ENCODE measurements around the gene CYP2C18.
"Not testable (repeated sequence)": the region's sequence is repeated elsewhere in the genome, so short reads cannot be mapped to it uniquely, and the experiment has no call there.

Gene CYP2C18

DNA sequence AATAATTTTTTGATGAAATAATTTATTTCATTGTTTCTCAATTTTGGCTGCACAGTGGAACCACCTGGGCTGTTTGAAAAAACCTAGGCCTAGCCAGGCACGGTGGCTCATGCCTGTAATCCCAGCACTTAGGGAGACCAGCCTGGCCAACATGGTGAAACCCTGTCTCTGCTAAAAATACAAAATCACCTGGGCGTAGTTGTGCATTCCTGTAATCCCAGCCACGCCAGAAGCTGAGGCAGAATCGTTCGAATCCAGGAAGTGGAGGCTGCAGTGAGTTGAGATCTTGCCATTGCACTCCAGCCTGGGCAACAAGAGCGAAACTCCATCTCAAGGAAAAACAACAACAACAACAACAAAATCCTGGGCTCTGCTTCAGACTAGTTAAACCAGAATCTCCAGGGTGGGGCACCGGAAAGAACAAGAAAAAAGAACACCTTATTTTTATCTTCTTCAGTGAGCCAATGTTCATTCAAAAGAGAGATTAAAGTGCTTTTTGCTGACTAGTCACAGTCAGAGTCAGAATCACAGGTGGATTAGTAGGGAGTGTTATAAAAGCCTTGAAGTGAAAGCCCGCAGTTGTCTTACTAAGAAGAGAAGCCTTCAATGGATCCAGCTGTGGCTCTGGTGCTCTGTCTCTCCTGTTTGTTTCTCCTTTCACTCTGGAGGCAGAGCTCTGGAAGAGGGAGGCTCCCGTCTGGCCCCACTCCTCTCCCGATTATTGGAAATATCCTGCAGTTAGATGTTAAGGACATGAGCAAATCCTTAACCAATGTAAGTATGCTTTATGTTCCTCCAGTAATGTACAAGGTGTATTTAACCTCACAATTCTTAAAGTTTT lies at the start of gene CYP2C18:
Gene CYP2C18 (plus strand): TSS at position 516 of the 841 bp plus-strand sequence. CDS start 91 bp downstream, at position 607.
- DNase-seq, result no peak

DNA sequence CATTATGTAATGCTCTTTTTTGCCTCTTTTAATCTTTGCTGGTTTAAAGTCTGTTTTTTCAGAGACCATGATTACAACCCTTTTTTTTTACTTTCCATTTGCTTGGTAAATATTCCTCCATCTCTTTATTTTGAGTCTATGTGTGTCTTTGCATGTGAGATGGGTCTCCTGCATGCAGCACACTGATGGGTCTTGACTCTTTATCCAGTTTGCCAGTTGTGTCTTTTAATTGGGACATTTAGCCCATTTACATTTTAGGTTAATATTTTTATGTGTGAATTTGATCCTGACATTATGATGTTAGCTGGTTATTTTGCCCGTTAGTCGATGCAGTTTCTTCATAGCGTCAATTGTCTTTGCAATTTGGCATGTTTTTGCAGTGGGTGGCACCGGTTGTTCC lies 45.4 kb upstream of the CYP2C18 start:
- DNase-seq, result not testable (repeated sequence)

DNA sequence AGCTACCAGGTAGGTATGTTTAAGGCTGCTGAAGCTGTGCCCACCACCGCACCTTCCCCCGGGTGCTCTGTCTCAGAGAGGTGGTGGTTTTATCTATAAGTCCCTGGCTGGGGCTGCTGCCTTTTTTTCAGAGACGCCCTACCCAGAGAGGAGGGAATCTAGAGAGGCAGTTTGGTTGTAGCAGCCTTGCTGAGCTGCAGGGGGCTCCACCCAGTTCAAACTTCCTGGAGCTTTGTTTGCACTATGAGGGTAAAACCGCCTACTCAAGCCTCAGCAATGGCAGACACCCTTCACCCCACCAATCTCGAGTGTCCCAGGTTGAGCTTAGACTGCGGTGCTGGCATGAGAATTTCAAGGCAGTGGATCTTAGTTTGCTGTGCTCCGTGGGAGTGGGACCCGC lies 43.6 kb upstream of the CYP2C18 start:
- no peak for DNase-seq

DNA sequence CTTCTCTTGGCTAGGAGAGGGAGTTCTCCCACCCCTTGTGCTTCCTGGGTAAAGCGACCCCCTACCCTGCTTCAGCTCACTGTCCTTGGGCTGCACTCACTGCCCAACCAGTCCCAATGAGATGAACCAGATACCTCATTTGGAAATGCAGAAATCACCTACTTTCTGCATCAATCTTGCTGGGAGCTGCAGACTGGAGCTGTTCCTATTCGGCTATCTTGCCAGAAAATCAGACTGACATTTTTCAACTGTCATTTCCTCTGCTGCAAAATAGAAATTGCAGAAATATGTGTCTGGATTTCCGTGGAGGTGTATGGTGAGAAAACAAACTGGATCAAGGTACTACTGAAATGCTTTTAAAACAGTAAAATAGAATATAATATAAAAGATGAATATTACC lies 43.0 kb upstream of the CYP2C18 start:
- DNase-seq, result no peak

DNA sequence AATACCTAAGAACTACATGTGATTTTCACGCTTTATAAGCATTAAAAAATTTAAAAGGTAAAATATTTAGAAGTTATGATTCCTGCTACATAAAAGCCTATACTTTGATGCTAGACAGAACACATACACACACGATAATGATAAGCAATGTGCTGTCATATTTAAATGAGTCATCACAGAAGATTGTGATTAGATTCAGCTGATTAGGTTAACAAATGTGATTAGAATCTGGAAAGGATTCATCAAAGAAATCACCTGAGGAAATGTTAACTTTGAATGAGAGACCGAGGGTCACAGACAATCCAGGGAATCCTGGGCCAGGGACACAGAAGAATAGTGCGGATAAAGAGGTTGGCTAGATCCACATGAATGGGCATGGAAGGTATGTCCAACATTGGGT lies 42.0 kb upstream of the CYP2C18 start:
- no peak for DNase-seq

DNA sequence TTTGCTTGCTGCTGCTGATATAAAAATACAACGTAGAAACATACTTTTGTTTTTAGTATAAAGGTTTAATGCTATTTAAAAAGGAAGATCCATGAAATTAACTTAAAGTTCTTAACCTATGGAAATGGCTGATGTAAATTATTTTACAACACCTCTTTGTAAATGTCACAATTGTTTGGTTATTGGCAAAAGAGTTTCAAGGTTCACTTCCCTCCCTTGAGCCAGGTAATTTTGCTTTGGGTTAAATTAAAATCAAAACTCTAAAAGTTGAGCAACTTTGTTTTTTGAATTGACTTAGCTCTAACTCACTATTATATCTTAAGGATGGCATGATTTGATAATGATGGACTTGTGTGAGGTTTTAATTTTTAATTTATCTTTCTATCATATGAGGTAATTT lies 39.2 kb upstream of the CYP2C18 start:
- DNase-seq, result no peak

DNA sequence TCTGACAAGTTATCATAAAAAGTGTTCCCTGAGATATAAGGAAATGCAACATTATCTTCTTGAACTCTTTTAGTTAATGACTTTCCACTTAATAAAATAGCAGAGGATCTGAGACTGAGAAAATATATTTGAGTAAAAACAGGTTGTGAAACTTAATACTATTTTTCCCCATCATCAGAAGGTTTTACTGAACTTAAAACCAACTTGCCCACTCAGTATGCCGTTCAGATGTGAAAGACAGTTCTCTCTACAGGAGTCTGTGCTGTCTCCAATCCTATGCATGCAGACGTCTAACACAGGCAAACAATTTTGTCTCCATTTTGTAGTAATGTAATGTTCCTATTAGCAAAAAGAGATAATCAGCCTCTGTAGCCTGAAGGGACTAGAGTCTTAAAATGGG lies 38.2 kb upstream of the CYP2C18 start:
- no peak for DNase-seq

DNA sequence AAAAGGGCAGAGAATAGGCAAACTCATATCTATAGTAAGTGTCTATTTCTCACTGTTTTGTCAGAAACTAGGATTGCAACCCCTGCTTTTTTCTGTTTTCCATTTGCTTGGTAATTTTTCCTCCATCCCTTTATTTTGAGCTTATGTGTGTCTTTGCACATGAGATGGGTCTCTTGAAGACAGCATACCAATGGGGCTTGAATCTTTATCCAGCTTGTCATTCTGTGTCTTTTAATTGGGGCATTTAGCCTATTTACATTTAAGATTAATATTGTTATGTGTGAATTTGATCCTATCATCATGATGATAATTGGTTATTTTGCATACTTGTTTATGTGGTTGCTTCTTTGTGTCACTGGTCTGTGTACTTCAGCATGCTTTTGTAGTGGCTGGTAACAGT lies 28.3 kb upstream of the CYP2C18 start:
- not testable (repeated sequence) for DNase-seq

DNA sequence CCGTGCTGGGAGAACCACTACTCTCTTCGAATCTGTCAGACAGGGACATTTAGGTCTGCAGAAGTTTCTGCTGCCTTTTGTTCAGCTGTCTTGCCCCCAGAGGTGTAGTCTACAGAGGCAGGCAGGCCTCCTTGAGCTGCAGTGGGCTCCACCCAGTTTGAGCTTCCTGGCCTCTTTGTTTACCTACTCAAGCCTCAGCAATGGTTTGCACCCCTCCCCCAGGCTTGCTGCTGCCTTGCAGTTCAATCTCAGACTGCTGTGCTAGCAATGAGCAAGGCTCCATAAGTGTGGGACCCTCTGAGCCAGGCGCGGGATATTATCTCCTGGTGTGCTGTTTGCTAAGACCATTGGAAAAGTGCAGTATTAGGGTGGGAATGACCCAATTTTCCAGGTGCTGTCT lies 20.5 kb upstream of the CYP2C18 start:
- DNase-seq, result not testable (repeated sequence)

DNA sequence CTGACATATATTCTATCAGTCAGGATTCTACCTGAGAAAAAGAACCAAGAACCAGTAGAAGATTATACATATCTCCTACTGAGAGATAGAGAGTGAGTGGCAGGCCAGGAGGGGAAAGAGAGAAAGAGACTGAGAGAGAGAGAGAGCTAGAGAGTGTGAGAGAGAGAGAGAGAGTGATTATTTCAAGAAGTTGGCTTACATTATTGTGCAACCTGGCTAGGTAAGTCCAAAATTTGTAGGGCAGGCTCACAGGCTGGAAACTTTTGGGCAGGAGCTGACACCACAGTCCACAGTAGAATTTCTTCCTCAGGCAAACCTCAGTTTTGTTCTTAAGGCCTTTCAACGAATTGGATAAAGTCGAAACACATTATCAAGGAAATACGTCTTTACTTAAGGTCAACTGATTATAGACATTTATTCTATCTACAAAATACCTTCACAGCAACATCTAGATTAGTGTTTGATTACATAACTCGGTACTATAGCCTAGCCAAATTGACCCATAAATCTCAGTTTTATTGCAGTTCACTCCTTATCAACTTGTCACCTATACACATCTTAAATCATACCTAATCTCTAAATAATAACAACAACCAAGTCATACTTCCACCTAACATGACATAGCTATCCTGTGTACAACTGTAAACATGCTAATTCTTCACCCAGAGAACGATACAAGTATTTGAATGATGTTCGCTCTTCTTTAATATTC lies 17.0 kb upstream of the CYP2C18 start:
- no peak for DNase-seq

DNA sequence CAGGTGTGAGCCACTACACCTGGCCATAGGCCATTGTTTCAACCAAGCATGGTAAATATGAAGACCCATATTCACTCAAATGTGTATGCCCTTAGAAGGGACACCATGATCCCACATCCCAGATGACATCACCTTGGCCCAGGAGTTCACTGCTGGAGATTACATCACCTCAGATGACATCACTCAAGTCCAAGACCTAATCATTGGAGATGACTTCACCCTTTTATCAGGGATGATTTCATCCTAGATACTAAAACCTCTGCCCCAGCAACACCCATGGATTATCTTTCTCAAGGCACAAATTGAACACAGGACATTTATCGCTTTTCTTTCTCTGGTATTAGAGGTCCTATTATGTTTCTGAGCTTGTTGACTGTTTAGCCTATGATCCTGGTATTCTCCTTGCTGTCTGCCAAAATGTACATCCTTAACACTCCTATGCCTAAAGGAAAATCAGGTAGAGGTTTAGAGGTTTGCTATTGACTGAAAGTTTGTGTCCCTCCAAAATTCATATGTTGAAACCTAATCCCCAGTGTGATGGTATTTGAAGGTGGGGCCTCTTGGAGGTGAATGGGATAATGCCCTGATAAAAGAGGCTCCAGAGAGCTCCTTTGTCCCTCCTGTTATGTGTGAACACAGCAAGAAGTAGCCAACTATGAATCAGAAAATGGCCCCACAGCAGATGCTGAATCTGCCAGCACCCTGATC lies 9.8 kb upstream of the CYP2C18 start:
- DNase-seq, result no peak

DNA sequence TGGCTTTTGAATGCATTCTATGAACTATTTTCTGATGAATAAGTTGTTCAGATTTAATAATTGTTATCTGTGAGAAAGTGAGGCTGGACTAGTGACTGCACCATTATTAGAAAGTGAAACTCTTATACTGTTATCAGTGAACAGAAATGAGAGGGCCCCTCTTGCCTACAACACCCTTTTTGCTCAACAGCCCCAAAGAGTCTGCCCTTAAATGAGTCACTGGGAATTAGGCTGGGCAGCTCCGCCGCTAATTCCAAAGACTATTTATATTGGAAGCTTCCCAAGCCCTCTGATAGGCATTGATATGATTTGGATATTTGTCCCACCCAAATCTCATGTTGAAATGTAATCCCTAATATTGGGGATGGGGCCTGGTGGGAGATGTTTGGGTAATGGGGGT lies 7.0 kb upstream of the CYP2C18 start:
- no peak for DNase-seq

DNA sequence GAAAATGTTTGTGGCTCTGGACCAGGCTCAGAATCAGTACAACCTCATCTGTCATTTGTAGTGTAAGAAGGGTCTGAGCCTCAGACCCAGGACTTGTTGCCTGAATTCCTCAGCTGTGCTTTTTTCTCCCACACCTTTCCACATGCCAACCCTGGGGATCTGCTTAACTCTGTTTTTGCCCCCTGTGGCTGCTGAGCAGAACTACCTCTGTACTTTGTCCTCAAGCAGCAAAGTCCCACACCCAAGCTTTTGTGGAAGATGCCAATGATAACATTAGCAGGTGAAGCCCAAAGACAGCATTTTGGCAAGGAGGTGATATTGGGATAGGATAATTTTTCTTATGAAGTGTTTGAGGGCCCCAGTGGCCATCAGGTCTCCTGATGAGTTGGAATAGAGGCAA lies 5.8 kb upstream of the CYP2C18 start:
- DNase-seq, result no peak

DNA sequence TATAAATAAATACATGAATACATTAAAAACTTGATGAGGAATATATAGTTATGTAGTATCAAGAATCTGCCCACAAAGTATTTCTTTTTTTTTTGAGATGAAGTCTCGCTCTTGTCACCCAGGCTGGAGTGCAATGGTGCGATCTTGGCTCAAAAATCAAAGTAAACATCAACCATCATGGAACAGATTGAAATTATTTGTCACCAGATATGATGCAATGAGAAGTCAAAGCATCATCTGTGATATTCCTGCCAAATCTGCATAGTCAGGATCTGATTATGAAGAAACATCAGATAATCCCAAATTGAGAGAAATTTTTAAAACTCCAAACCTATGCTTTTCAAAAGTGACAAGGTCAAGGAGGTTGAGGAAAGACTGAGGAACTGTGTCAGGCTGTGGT lies 5.1 kb upstream of the CYP2C18 start:
- DNase-seq, result no peak

DNA sequence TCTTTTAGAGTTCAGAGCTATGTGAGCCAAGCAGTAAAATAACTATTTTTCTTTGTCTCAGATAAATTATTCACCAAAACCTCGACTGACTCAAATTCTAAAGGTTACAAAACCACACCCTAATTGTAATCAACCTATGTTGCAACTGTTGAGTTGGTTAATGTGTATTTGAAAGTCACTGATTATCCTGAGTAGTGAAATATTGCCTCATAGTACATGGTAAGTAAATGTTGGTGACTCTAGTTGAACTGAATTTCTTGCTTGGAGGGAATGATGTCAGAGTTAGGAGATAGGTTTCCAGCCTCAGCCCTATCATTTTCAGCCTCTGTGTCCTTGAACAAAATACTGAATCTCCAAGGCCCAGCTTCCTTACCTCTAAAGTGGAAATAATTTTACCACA lies 3.0 kb upstream of the CYP2C18 start:
- no peak for DNase-seq

DNA sequence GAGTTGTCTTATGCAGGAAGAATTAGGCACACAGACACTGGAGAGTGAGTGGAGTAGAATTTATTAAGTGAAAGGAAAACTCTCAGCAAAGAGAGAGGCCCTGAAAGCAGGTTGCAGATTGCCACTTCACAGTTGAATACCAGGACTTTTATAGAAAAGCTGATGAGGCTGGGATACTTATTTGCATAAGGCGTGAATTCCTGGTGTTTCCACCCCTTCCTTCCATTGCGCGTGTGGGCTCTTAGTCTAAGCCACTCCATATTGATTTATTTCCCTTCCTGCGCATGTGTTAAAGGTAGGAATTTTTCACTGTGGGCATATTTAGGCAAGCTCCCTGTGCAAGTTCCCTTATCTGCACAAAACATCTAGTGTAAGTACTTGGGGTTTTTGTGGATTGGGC lies 893 bp upstream of the CYP2C18 start:
- DNase-seq, result not testable (repeated sequence)

DNA sequence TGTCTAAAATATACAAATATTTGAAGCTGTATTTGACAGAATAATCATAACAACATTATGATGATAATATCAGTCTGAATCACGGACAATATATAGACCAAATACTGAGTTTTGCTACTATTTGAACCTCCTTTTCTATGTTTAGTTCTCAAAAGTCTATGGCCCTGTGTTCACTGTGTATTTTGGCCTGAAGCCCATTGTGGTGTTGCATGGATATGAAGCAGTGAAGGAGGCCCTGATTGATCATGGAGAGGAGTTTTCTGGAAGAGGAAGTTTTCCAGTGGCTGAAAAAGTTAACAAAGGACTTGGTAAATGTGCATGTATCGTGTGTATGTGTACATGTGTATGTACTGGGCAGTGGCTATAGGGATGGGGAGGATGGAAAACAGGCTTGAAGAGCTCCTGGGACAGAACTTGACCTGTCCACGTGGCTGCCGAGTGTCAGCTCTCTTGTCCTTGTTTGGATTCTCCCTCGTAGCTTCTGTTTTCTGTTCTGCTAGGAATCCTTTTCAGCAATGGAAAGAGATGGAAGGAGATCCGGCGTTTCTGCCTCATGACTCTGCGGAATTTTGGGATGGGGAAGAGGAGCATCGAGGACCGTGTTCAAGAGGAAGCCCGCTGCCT lies 4.2 kb downstream of the CYP2C18 start:
- DNase-seq, result no peak

DNA sequence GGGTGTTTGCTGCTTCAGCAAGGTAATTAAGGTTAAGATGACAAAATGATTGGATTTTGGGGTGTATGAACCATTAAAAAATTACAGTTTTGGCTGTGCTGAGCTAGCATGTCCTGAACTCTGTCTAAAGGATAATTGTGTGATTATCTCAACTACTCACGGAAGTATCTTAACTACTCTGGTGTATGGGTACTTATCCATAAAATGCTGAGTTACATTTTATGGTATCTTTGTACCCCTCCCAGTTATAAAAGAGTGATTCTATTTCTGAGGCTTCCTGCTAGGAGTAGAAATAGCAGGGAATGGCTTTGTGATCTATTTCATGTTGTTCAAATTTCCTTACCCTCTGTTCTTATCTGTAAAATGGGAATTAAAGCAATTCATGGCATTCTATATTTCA lies 22.6 kb downstream of the CYP2C18 start:
- no peak for DNase-seq

DNA sequence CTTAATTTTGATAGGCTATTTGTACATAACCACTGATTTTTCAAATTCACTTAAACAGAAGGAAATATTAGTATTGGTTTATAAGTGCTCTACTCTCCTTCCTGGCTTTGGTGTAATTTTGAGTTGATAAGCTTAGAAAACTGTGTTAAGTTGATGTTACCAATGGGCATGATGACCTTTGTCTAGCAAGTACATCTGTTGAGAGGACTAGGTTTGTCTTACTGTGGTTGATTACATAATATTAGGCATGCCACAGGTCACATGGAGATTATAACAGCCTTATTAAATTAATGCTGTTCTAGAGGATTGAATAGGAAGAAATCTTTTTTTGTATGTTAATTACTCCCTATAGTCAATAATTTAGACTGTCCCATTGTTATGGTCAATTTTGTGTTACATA lies 27.0 kb downstream of the CYP2C18 start:
- no peak for DNase-seq

DNA sequence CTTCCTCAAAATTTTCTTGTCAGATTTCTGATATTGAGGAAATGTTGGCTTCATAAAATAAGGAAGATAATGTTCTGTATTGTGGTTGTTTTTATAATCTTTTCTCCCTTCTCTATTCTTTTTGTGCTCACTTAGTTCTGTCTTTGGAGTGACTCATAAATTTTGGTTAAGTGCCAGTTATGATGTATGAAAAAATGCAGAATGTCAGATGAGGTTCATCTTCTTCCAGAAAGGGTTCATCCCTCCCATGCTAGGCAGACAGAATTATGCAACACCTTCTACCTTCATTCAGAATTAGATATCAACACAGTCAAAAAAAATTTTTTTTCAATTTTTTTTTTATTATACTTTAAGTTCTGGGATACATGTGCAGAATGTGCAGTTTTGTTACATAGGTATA lies 42.3 kb downstream of the CYP2C18 start:
- no peak for DNase-seq

DNA sequence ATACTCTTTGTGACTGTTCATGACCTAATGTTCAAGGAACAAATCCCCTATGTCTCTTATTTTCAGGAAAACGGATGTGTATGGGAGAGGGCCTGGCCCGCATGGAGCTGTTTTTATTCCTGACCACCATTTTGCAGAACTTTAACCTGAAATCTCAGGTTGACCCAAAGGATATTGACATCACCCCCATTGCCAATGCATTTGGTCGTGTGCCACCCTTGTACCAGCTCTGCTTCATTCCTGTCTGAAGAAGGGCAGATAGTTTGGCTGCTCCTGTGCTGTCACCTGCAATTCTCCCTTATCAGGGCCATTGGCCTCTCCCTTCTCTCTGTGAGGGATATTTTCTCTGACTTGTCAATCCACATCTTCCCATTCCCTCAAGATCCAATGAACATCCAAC lies 51.7 kb downstream of the CYP2C18 start:
- no peak for DNase-seq

DNA sequence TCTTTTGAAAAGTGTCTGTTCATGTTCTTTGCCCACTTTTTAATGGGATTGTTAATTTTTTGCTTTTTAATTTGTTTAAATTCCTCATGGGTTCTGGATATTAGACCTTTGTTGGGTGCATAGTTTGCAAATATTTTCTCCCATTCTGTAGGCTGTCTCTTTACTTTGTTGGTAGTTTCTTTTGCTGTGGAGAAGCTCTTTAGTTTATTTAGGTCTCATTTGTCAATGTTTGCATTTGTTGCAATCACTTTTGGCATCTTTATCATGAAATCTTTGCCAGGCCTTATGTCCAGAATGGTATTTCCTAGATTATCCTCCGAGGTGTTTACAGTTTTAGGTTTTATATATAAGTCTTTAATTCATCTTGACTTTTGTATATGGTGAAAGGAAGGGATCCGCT lies 55.1 kb downstream of the CYP2C18 start:
- DNase-seq, result no peak

DNA sequence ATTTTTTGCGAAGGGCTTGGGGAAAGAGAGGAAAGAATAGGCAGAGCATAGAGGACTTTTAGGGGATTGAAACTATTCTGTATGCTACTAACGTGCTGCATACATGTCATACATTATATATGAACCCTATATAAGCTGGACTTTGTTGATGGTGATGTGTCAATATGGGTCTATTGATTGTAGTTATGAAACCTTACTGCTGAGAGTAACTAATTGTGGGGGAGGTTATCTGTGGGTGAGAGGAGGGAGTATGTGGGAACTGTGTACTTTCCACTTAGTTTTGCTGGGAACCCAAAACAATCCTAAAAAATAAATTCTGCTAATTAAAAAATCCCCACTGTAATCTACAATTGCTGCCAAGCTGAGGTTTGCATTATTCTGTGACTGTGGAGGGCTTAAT lies 63.6 kb downstream of the CYP2C18 start:
- DNase-seq, result no peak
